ENCODE results near the gene STARD3.

The STARD3 gene

GRCh38 chr17:39660397-39661385 is 23.7 kb downstream of the STARD3 start:
- H3K27me3 ChIP-seq (replicated peaks in 2 of 5; ENCODE audit: control insufficient read depth in 4 of 5, insufficient read depth in 5 of 5, low read length in 4 of 5) = peaks cover 0 to 2% (median 0%) of the 10 kb centered on the region in 5 experiments
- ChIA-PET POLR2A (no interaction called here), CTCF (interaction anchor here (1.0 to 22.5 kb wide), 4 partner anchors 8 to 35 kb away, joined by 4 to 445 read pairs (median 18); partner anchors contain the start of genes PNMT and PPP1R1B)
- H3K4me1 ChIP-seq (ENCODE audit: control extremely low read depth in 1 of 4, control insufficient read depth in 4 of 4, insufficient read depth in 4 of 4, low read length in 3 of 4) = peaks cover 0 to 77% (median 37%) of the 10 kb centered on the region in 4 experiments
- no peak for DNase-seq
- H3K4me3 ChIP-seq (ENCODE audit: control insufficient read depth in 1 of 7, extremely low read depth in 1 of 7, insufficient read depth in 4 of 7, low read depth in 2 of 7, low read length in 6 of 7) = peak overlapping the region in 4 of 7 experiments; percentile 6 to 67 (median 50)
- 89% methylated on average over 31 of the region's 35 CpGs for WGBS (ENCODE audit: insufficient coverage)
- H3K9me3 ChIP-seq (ENCODE audit: control extremely low read depth in 1 of 5, control insufficient read depth in 4 of 5, insufficient read depth in 2 of 5, low read depth in 1 of 5, low read length in 4 of 5) = no peaks in the 10 kb centered on the region
- H3K27ac ChIP-seq (ENCODE audit: insufficient read depth in 1 of 2, low read depth in 1 of 2, low read length in 2 of 2, poor library complexity in 1 of 2, severe bottlenecking in 2 of 2) = peak overlapping the region; percentile 64 to 79
- peaks cover 2 to 60% (median 29%) of the 10 kb centered on the region in 4 experiments for H3K36me3 ChIP-seq (ENCODE audit: control insufficient read depth in 4 of 4, insufficient read depth in 4 of 4, low read length in 3 of 4)

DNA sequence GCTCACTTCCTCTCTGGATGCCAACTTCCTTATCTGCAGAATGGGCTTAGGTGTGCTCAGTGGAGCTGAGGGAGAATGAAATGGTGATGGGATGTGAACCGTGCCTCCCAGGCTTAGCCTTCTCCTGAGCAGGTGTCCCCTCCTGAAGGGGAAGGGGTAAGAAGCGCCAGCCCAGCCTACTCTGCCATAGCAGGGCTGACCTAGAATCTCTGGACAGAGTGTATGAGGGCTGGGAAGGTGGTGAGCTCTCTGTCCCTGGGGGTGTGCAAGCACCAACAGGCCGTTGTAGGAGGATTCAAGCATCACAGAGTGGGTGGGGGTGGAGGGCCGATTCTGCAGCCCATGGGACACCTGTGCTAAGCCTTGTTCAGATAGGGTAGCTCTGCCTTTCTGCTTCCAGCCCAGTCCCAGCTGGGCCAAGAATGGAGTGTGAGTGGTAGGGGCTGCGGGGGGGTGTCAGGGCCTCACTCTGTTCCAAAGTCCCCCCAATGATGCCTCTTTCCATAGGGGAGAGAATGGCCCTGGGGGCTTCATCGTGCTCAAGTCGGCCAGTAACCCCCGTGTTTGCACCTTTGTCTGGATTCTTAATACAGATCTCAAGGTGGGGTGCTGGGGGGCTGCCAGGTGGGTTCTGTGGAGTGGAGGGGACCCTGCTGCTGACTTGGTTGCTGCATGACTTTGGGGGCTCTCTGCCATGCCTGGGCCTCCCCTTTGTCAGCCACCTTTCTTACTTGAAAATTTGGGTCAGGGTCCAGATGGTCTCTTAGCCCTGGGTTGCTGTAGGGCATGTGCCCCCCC is 25.0 kb downstream of the STARD3 start:
- DNase-seq = no peak
- Histone ChIP-seq H3K9me3 (ENCODE audit: control extremely low read depth in 1 of 5, control insufficient read depth in 4 of 5, insufficient read depth in 2 of 5, low read depth in 1 of 5, low read length in 4 of 5) (no peaks in the 10 kb centered on the region), H3K4me3 (ENCODE audit: control insufficient read depth in 1 of 7, extremely low read depth in 1 of 7, insufficient read depth in 4 of 7, low read depth in 2 of 7, low read length in 6 of 7) (peak overlapping the region in 3 of 7 experiments; percentile 4 to 48 (median 32)), H3K4me1 (ENCODE audit: control extremely low read depth in 1 of 4, control insufficient read depth in 4 of 4, insufficient read depth in 4 of 4, low read length in 3 of 4) (peaks cover 0 to 84% (median 41%) of the 10 kb centered on the region in 4 experiments), H3K27me3 (replicated peaks in 2 of 5; ENCODE audit: control insufficient read depth in 4 of 5, insufficient read depth in 5 of 5, low read length in 4 of 5) (peaks cover 0 to 13% (median 3%) of the 10 kb centered on the region in 5 experiments), H3K36me3 (ENCODE audit: control insufficient read depth in 4 of 4, insufficient read depth in 4 of 4, low read length in 3 of 4) (peaks cover 2 to 49% (median 22%) of the 10 kb centered on the region in 4 experiments), H3K27ac (ENCODE audit: insufficient read depth in 1 of 2, low read depth in 1 of 2, low read length in 2 of 2, poor library complexity in 1 of 2, severe bottlenecking in 2 of 2) (no peak overlapping the region)
- ChIA-PET CTCF (interaction anchor here (1.0 to 22.5 kb wide), 4 partner anchors 8 to 36 kb away, joined by 4 to 445 read pairs (median 18); partner anchors contain the start of genes PNMT and PPP1R1B), POLR2A (no interaction called here)
- WGBS (ENCODE audit: insufficient coverage) = 100% methylated on average over 4 of the region's 8 CpGs

- Histone ChIP-seq H3K36me3 (ENCODE audit: control insufficient read depth in 4 of 4, insufficient read depth in 4 of 4, low read length in 3 of 4) (peaks cover 0 to 46% (median 19%) of the 10 kb centered on the region in 4 experiments), H3K27me3 (replicated peaks in 2 of 5; ENCODE audit: control insufficient read depth in 4 of 5, insufficient read depth in 5 of 5, low read length in 4 of 5) (peaks cover 0 to 16% (median 7%) of the 10 kb centered on the region in 5 experiments), H3K9me3 (ENCODE audit: control extremely low read depth in 1 of 5, control insufficient read depth in 4 of 5, insufficient read depth in 2 of 5, low read depth in 1 of 5, low read length in 4 of 5) (no peaks in the 10 kb centered on the region), H3K4me1 (ENCODE audit: control extremely low read depth in 1 of 4, control insufficient read depth in 4 of 4, insufficient read depth in 4 of 4, low read length in 3 of 4) (peaks cover 0 to 90% (median 46%) of the 10 kb centered on the region in 4 experiments), H3K27ac (ENCODE audit: insufficient read depth in 1 of 2, low read depth in 1 of 2, low read length in 2 of 2, poor library complexity in 1 of 2, severe bottlenecking in 2 of 2) (no peak overlapping the region), H3K4me3 (ENCODE audit: control insufficient read depth in 1 of 7, extremely low read depth in 1 of 7, insufficient read depth in 4 of 7, low read depth in 2 of 7, low read length in 6 of 7) (no peak overlapping the region)
- WGBS (ENCODE audit: insufficient coverage) = 95% methylated on average over 16 of the region's 22 CpGs
- ChIA-PET CTCF (interaction anchor here (1.0 to 22.5 kb wide), 4 partner anchors 8 to 37 kb away, joined by 4 to 445 read pairs (median 18); partner anchors contain the start of genes PNMT and PPP1R1B), POLR2A (no interaction called here)
- no peak for DNase-seq
Observed at GRCh38 chr17:39662551-39663339, 25.8 kb downstream of the STARD3 start.

DNA sequence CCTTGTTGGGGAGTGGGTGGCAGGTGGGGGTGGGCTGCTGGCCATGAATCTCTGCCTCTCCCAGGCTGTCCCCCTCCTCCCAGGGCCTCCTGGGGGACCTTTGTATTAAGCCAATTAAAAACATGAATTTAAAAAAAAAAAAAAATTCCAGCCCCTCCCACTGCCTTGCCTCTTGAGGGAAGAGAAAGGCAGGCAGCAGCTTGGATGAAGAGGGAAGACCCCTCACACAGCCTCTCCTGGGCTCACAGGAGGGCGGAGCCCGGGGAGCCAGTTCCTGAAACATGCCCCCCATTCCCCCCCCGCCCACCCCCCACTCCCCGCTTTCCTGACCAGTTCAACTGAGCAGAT is 26.4 kb downstream of the STARD3 start:
- Histone ChIP-seq H3K36me3 (ENCODE audit: control insufficient read depth in 4 of 4, insufficient read depth in 4 of 4, low read length in 3 of 4) (peaks cover 0 to 41% (median 16%) of the 10 kb centered on the region in 4 experiments), H3K27ac (ENCODE audit: insufficient read depth in 1 of 2, low read depth in 1 of 2, low read length in 2 of 2, poor library complexity in 1 of 2, severe bottlenecking in 2 of 2) (no peak overlapping the region), H3K4me1 (ENCODE audit: control extremely low read depth in 1 of 4, control insufficient read depth in 4 of 4, insufficient read depth in 4 of 4, low read length in 3 of 4) (peaks cover 0 to 89% (median 47%) of the 10 kb centered on the region in 4 experiments), H3K4me3 (ENCODE audit: control insufficient read depth in 1 of 7, extremely low read depth in 1 of 7, insufficient read depth in 4 of 7, low read depth in 2 of 7, low read length in 6 of 7) (no peak overlapping the region), H3K27me3 (replicated peaks in 2 of 5; ENCODE audit: control insufficient read depth in 4 of 5, insufficient read depth in 5 of 5, low read length in 4 of 5) (peaks cover 0 to 16% (median 7%) of the 10 kb centered on the region in 5 experiments), H3K9me3 (ENCODE audit: control extremely low read depth in 1 of 5, control insufficient read depth in 4 of 5, insufficient read depth in 2 of 5, low read depth in 1 of 5, low read length in 4 of 5) (no peaks in the 10 kb centered on the region)
- ChIA-PET POLR2A (no interaction called here), CTCF (interaction anchor here (4.2 to 22.5 kb wide), 3 partner anchors 9 to 38 kb away, joined by 27 to 445 read pairs (median 155); partner anchors contain the start of gene PPP1R1B)
- no peak for DNase-seq
- WGBS (ENCODE audit: insufficient coverage) = no CpG with 5 or more reads among the region's 4 CpGs

DNA sequence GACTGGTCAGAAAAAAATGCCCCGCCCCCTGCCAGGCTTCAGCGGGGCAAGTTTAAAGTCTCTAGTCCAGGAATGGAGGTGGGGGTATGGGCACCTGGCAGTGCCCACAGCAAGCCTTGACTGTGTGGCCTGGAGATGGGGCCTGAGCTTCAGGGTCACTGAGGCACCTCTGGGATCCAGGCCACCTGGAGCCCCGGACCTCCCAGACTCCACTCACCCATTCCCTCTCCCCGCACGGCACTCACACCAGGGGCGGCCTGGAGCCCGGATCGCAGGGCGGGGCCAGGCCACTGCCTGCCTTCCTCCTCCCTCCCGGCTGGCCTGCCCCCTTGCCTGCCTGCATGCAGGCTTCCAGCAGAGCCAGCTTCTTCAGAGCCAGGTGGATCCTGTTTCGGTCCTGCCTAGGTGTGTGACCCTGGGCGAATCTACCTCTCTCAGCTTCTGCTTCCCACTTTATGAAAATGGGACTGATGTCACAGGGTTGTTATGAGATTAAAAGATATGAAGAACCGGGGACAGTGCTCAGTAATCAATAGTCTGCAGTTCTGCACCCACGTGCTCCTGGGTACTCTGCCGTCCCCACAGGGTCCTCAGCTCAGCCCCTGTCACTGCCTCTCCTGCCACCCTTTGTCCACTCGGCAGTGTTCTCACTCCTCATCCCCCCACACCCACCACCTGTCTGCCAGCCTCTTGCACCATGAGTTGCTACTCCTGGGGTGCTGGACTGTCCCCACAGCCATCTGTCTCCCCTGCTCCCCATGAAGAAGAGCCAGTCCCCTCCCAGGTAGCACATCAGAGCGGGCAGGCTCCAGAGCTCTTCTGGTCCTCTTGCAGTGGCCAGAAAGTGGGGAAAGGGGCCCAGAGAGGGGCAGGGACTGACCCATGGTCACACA is 27.0 kb downstream of the STARD3 start:
- Histone ChIP-seq H3K4me3 (ENCODE audit: control insufficient read depth in 1 of 7, extremely low read depth in 1 of 7, insufficient read depth in 4 of 7, low read depth in 2 of 7, low read length in 6 of 7) (no peak overlapping the region), H3K27me3 (replicated peaks in 2 of 5; ENCODE audit: control insufficient read depth in 4 of 5, insufficient read depth in 5 of 5, low read length in 4 of 5) (peaks cover 0 to 16% (median 7%) of the 10 kb centered on the region in 5 experiments), H3K36me3 (ENCODE audit: control insufficient read depth in 4 of 4, insufficient read depth in 4 of 4, low read length in 3 of 4) (peaks cover 0 to 35% (median 15%) of the 10 kb centered on the region in 4 experiments), H3K27ac (ENCODE audit: insufficient read depth in 1 of 2, low read depth in 1 of 2, low read length in 2 of 2, poor library complexity in 1 of 2, severe bottlenecking in 2 of 2) (no peak overlapping the region), H3K9me3 (ENCODE audit: control extremely low read depth in 1 of 5, control insufficient read depth in 4 of 5, insufficient read depth in 2 of 5, low read depth in 1 of 5, low read length in 4 of 5) (no peaks in the 10 kb centered on the region), H3K4me1 (ENCODE audit: control extremely low read depth in 1 of 4, control insufficient read depth in 4 of 4, insufficient read depth in 4 of 4, low read length in 3 of 4) (peaks cover 0 to 88% (median 49%) of the 10 kb centered on the region in 4 experiments)
- no peak for DNase-seq
- 55% methylated on average over 15 of the region's 17 CpGs for WGBS (ENCODE audit: insufficient coverage)
- ChIA-PET POLR2A (no interaction called here), CTCF (interaction anchor here (0.8 to 22.5 kb wide), 4 partner anchors 10 to 113 kb away, joined by 3 to 445 read pairs (median 91); partner anchors contain the start of gene PPP1R1B)
